ENCODE results near the gene POLR2A. TPM values are rescaled to one million over a fixed set of nuclear protein-coding genes. Genes with fewer than 3 reads are reported as not detected.

POLR2A gene
- total RNA-seq, 2 experiments from 2014 or later = 84.2 to 264 TPM

DNA sequence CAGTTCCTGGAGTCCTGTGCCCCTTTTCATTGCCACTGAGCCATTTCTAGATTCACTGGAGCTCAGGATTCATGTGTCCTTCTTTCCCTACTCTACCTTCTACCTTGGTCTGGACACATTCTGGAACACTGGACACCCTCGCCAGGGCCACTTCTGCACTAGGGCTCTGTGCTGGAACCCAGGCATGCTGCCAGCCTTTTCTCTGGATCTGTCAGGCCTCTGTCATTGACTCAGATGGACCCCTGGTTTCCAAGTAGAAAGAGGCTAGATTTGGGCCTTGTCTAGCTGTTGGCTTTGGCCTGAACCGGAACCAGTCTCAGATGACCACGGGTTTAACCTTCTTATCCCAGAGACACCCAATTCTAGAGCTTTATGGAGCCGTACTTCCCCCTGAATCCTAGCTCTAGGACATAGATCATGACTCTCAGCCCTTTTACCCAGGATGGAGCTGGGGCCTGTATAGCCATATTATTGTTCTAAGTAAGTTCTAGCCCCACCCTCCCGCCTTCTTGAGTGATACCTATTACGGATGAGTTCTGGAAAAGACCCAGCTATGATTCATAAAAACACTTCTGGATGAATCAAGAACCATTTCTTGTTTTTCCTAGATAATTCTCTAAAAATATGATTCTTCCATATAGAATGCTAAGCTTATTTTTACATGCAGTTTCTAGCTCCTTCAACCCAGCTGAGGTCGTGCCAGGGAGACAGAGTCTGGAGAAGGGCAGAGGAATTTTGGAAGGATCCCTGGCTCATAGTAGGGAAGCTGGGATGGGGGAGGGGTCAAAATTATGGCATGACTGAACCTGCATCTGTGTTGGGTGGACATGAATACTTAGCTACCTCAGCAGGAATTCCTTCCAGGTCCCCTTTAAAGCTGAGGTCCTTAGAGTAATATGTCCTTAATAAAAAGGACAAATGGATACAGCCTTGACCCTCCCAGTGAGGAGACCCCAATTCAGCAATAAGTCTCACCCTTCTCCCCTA, 40.4 kb upstream of the POLR2A start:
- H2AFZ ChIP-seq (ENCODE audit: low read length) = no peak overlapping the region
- no peak for DNase-seq (ENCODE audit: low spot score)
- H3K9me2 ChIP-seq (ENCODE audit: insufficient read depth, low read length) = no peaks in the 10 kb centered on the region
- intact Hi-C loops (cut with micrococcal nuclease; ENCODE audit: unreplicated experiment) = no loop called here
- ChIA-PET CTCF (ENCODE audit: unreplicated experiment) (no interaction called here), POLR2A (interaction anchor here (0.7 to 1.1 kb wide), 5 partner anchors 9 to 117 kb away, joined by 3 to 4 read pairs (median 3); partner anchors contain the start of genes TMEM102 and TMEM256)
- no peak for TF ChIP-seq EZH2phosphoT487 (IDR thresholded peaks at IDR 0.05; ENCODE audit: borderline replicate concordance, low read depth, low read length)
- TF ChIP-seq, protein P1, sequence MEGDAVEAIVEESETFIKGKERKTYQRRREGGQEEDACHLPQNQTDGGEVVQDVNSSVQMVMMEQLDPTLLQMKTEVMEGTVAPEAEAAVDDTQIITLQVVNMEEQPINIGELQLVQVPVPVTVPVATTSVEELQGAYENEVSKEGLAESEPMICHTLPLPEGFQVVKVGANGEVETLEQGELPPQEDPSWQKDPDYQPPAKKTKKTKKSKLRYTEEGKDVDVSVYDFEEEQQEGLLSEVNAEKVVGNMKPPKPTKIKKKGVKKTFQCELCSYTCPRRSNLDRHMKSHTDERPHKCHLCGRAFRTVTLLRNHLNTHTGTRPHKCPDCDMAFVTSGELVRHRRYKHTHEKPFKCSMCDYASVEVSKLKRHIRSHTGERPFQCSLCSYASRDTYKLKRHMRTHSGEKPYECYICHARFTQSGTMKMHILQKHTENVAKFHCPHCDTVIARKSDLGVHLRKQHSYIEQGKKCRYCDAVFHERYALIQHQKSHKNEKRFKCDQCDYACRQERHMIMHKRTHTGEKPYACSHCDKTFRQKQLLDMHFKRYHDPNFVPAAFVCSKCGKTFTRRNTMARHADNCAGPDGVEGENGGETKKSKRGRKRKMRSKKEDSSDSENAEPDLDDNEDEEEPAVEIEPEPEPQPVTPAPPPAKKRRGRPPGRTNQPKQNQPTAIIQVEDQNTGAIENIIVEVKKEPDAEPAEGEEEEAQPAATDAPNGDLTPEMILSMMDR (conservative IDR thresholded peaks at IDR 0.05; ENCODE audit: low read length) = no peak
- BruUV-seq (replicated peaks) = TSS peak; percentile 51
- H3K9me3 ChIP-seq (ENCODE audit: low read length) = no peaks in the 10 kb centered on the region
- H4K20me1 ChIP-seq (ENCODE audit: insufficient read depth, low read length) = no peaks in the 10 kb centered on the region
- H3K36me3 ChIP-seq (ENCODE audit: insufficient read depth, low read length) = no peaks in the 10 kb centered on the region
- H3K4me2 ChIP-seq (ENCODE audit: low read length) = no peak overlapping the region
- H3K27ac ChIP-seq (ENCODE audit: low read depth, low read length, poor library complexity, severe bottlenecking) = no peak overlapping the region
- no peak overlapping the region for H3K4me3 ChIP-seq (ENCODE audit: low read depth, low read length, poor library complexity, severe bottlenecking)
- no peaks in the 10 kb centered on the region for H3K79me2 ChIP-seq (ENCODE audit: insufficient read depth, low read depth, low read length)
- H3K4me1 ChIP-seq (ENCODE audit: insufficient read depth, low read length, poor library complexity, severe bottlenecking) = peaks cover 17% of the 10 kb centered on the region

GRCh38 chr17:7444682-7445618, 39.2 kb upstream of the POLR2A start, which contains the start of gene CHRNB1:
CHRNB1 (plus strand) TSS chr17:7445061; CDS start chr17:7445128, 67 bp downstream.
- intact Hi-C loops (cut with micrococcal nuclease; ENCODE audit: unreplicated experiment) = no loop called here
- BruUV-seq (replicated peaks) = no TSS peak
- Histone ChIP-seq H3K9me2 (ENCODE audit: insufficient read depth, low read length) (no peaks in the 10 kb centered on the region), H3K4me3 (ENCODE audit: low read depth, low read length, poor library complexity, severe bottlenecking) (no peak within 1 kb of the TSS), H3K27ac (ENCODE audit: low read depth, low read length, poor library complexity, severe bottlenecking) (no peak within 1 kb of the TSS), H2AFZ (ENCODE audit: low read length) (no peak within 1 kb of the TSS), H3K4me2 (ENCODE audit: low read length) (peak within 1 kb of the TSS; percentile 24; the same call in 1 of the 2 replicates), H4K20me1 (ENCODE audit: insufficient read depth, low read length) (no peaks in the 10 kb centered on the region), H3K4me1 (ENCODE audit: insufficient read depth, low read length, poor library complexity, severe bottlenecking) (peaks cover 11% of the 10 kb centered on the region), H3K9me3 (ENCODE audit: low read length) (no peaks in the 10 kb centered on the region), H3K36me3 (ENCODE audit: insufficient read depth, low read length) (no peaks in the 10 kb centered on the region), H3K79me2 (ENCODE audit: insufficient read depth, low read depth, low read length) (no peaks in the 10 kb centered on the region)
- CTCF ChIA-PET (ENCODE audit: unreplicated experiment) = no interaction called here
- TF ChIP-seq, protein P1 (conservative IDR thresholded peaks at IDR 0.05; ENCODE audit: low read length) = no peak
- TF ChIP-seq EZH2phosphoT487 (IDR thresholded peaks at IDR 0.05; ENCODE audit: borderline replicate concordance, low read depth, low read length) = no peak
- POLR2A ChIA-PET = interaction anchor here (0.6 to 1.0 kb wide), 2 partner anchors 10 to 77 kb away, joined by 3 to 4 read pairs; no protein-coding TSS in a partner anchor
- no peak for DNase-seq (ENCODE audit: low spot score)
